CD14-positive monocyte (primary cell): ENCODE measurements around the gene KCNJ5. TPM values are rescaled to one million over a fixed set of nuclear protein-coding genes. Genes with fewer than 3 reads are reported as not detected.

ENCODE experiments used
- DNase-seq, 3 donors: peaks; one replicate each; pipeline ENCODE4 v3.0.0-alpha.2; 2011 to 2022
- H2AFZ ChIP-seq: 2 replicates; pipeline ENCODE4 v1.6.0; 2012; ENCODE audit warnings: mild to moderate bottlenecking, low read depth, low read length, inconsistent platforms; ENCODE audit not compliant: insufficient read depth, poor library complexity, severe bottlenecking
- H3K27ac ChIP-seq, 2 donors: 1 replicate in 1 of 2; 2 replicates in 1 of 2; pipeline ENCODE4 v1.5.1; 2012 to 2013; ENCODE audit warnings: low read length in 2 of 2, control low read depth in 1 of 2, inconsistent platforms in 1 of 2, low read depth in 1 of 2, mild to moderate bottlenecking in 1 of 2
- H3K27me3 ChIP-seq, 2 donors: one replicate each; pipeline versions ENCODE4 v1.6.0 to v1.6.1; 2011 to 2013; ENCODE audit warnings: low read length in 2 of 2; ENCODE audit not compliant: control insufficient read depth in 2 of 2, insufficient read depth in 2 of 2
- H3K36me3 ChIP-seq, 2 donors: replicated peaks in 1 of 2; 1 replicate in 1 of 2; 2 replicates in 1 of 2; pipeline versions ENCODE4 v1.5.1 to v1.6.1; 2012 to 2013; ENCODE audit warnings: low read length in 2 of 2, control low read depth in 1 of 2, inconsistent platforms in 1 of 2, mild to moderate bottlenecking in 1 of 2; ENCODE audit not compliant: insufficient read depth in 2 of 2, control insufficient read depth in 1 of 2
- H3K4me1 ChIP-seq, 2 donors: 1 replicate in 1 of 2; 2 replicates in 1 of 2; pipeline versions ENCODE4 v1.5.1 to v1.6.1; 2012 to 2013; ENCODE audit warnings: low read length in 2 of 2, control low read depth in 1 of 2, inconsistent platforms in 1 of 2, mild to moderate bottlenecking in 1 of 2, moderate library complexity in 1 of 2; ENCODE audit not compliant: insufficient read depth in 2 of 2, control insufficient read depth in 1 of 2
- H3K4me2 ChIP-seq: replicated peaks from 2 replicates; pipeline ENCODE3; 2012; ENCODE audit warnings: low read length, moderate library complexity, mild to moderate bottlenecking; ENCODE audit not compliant: poor library complexity, severe bottlenecking; ENCODE audit errors: extremely low read depth
- H3K4me3 ChIP-seq, 3 experiments: fragments of 200-600 bp in 1 of 3; sonication (generic) in 1 of 3; replicated peaks in 1 of 3; 1 replicate in 2 of 3; 2 replicates in 1 of 3; pipeline ENCODE4 v1.5.1; 2011 to 2013; ENCODE audit warnings: low read length in 3 of 3, mild to moderate bottlenecking in 3 of 3, control low read depth in 2 of 3, low read depth in 2 of 3, inconsistent platforms in 1 of 3, moderate library complexity in 1 of 3
- H3K79me2 ChIP-seq: 2 replicates; pipeline ENCODE4 v1.6.0; 2012; ENCODE audit warnings: mild to moderate bottlenecking, control low read depth, inconsistent platforms, low read length, moderate library complexity; ENCODE audit not compliant: insufficient read depth
- H3K9ac ChIP-seq: 2 replicates; pipeline ENCODE4 v1.6.0; 2017; ENCODE audit warnings: low read length, mild to moderate bottlenecking; ENCODE audit not compliant: insufficient read depth, poor library complexity, severe bottlenecking
- H3K9me3 ChIP-seq, 2 donors: replicated peaks in 1 of 2; 1 replicate in 1 of 2; 2 replicates in 1 of 2; pipeline versions ENCODE4 v1.5.1 to v1.6.1; 2012 to 2013; ENCODE audit warnings: low read length in 2 of 2, control low read depth in 1 of 2; ENCODE audit not compliant: control insufficient read depth in 1 of 2, insufficient read depth in 1 of 2
- H4K20me1 ChIP-seq: 2 replicates; pipeline ENCODE4 v1.6.0; 2012; ENCODE audit warnings: mild to moderate bottlenecking, low read length, control low read depth, moderate library complexity; ENCODE audit not compliant: insufficient read depth
- H3K27ac Mint-ChIP-seq, 7 donors: one replicate each; pipeline ENCODE4 v1.8.0; 2020; ENCODE audit warnings: mild to moderate bottlenecking in 7 of 7, mixed read lengths in 7 of 7, moderate library complexity in 6 of 7, inconsistent platforms in 2 of 7
- H3K27me3 Mint-ChIP-seq, 3 donors: one replicate each; pipeline ENCODE4 v1.8.0; 2021 to 2022; ENCODE audit warnings: low read depth in 3 of 3, mild to moderate bottlenecking in 3 of 3, mixed read lengths in 3 of 3, moderate library complexity in 3 of 3, inconsistent platforms in 1 of 3
- H3K36me3 Mint-ChIP-seq, 2 donors: one replicate each; pipeline ENCODE4 v1.8.0; 2020; ENCODE audit warnings: mixed read lengths in 2 of 2, inconsistent platforms in 1 of 2, mild to moderate bottlenecking in 1 of 2
- H3K4me1 Mint-ChIP-seq: one replicate; pipeline ENCODE4 v1.8.0; 2020; ENCODE audit warnings: mild to moderate bottlenecking, mixed read lengths
- H3K4me3 Mint-ChIP-seq, 2 donors: one replicate each; pipeline ENCODE4 v1.8.0; 2020; ENCODE audit warnings: mild to moderate bottlenecking in 2 of 2, mixed read lengths in 2 of 2, moderate library complexity in 1 of 2
- H3K9me3 Mint-ChIP-seq, 7 donors: one replicate each; pipeline ENCODE4 v1.8.0; 2020 to 2022; ENCODE audit warnings: mixed read lengths in 7 of 7, mild to moderate bottlenecking in 6 of 7, moderate library complexity in 6 of 7, inconsistent platforms in 2 of 7
- CTCF ChIP-seq: fragments of 200-600 bp; IDR thresholded peaks from one replicate; pipeline ENCODE4 v1.8.0; 2022; ENCODE audit warnings: antibody characterized with exemption, mild to moderate bottlenecking
- WGBS: methylation state at CpG from one replicate; pipeline ENCODE4 v1.1.5; 2013; ENCODE audit warnings: missing lambda C conversion rate; ENCODE audit not compliant: insufficient coverage; 5-methylcytosine and 5-hydroxymethylcytosine counted together
- intact Hi-C, 2 donors: fragments of 100-400 bp; cut with micrococcal nuclease; formaldehyde crosslinking; loops; one replicate each; pipeline versions ENCODE4 v1.15.0 to v1.15.1; 2023
- polyA plus RNA-seq, 3 donors: library from polyadenylated mRNA; depleted of rRNA in 1 of 3; unstranded in 2 of 3; stranded (reverse) in 1 of 3; fragments of 300-500 nt in 2 of 3; fragments of >200 nt in 1 of 3; fragmentation: Illumina TruSeq in 2 of 3; gene quantifications; 1 replicate in 2 of 3; 2 replicates in 1 of 3; pipeline ENCODE4 v1.2.3, GENCODE V29; 2012 to 2021

The KCNJ5 gene
- polyA plus RNA-seq, 3 donors, result 0.03 TPM; not detected in 2

GRCh38 chr11:128908391-128909246, 17.5 kb downstream of the KCNJ5 start:
- Histone ChIP-seq H3K79me2 (no peaks in the 10 kb centered on the region), H3K27me3 (no peaks in the 10 kb centered on the region), H3K36me3 (no peaks in the 10 kb centered on the region), H3K9ac (no peak overlapping the region), H3K4me1 (peaks cover 53 to 56% of the 10 kb centered on the region in 2 donors), H4K20me1 (no peaks in the 10 kb centered on the region), H3K4me2 (peak overlapping the region; percentile 42), H3K4me3 (peak overlapping the region in 1 of 3 experiments; percentile 43), H3K27ac (peak overlapping the region in 1 of 2 donors; percentile 18), H2AFZ (peak overlapping the region; percentile 31), H3K9me3 (no peaks in the 10 kb centered on the region)
- intact Hi-C loops, result no loop called here
- peaks cover 0 to 4% (median 0%) of the 10 kb centered on the region in 7 donors for H3K9me3 Mint-ChIP-seq
- TF ChIP-seq CTCF, result no peak
- DNase-seq, result peak; percentile 56 to 79 (median 68)
- H3K27me3 Mint-ChIP-seq, result peaks cover 4 to 12% (median 9%) of the 10 kb centered on the region in 3 donors
- 1% methylated on average over 11 of the region's 12 CpGs for WGBS
- no peaks in the 10 kb centered on the region for H3K36me3 Mint-ChIP-seq
- peak overlapping the region in 2 of 7 donors; percentile 24 to 75 for H3K27ac Mint-ChIP-seq
- H3K4me3 Mint-ChIP-seq, result peak overlapping the region in 1 of 2 donors; percentile 60
- peaks cover 59% of the 10 kb centered on the region for H3K4me1 Mint-ChIP-seq

- Mint-ChIP-seq H3K4me1 (peaks cover 49% of the 10 kb centered on the region), H3K27me3 (peaks cover 0 to 6% (median 1%) of the 10 kb centered on the region in 3 donors), H3K4me3 (no peak overlapping the region), H3K27ac (no peak overlapping the region), H3K36me3 (no peaks in the 10 kb centered on the region), H3K9me3 (peaks cover 0 to 4% (median 0%) of the 10 kb centered on the region in 7 donors)
- no peak overlapping the region for H3K27ac ChIP-seq
- 14% methylated on average over 2 of the region's 8 CpGs for WGBS
- no peak for TF ChIP-seq CTCF
- no peaks in the 10 kb centered on the region for H3K27me3 ChIP-seq
- no peaks in the 10 kb centered on the region for H3K36me3 ChIP-seq
- no peaks in the 10 kb centered on the region for H4K20me1 ChIP-seq
- no peak overlapping the region for H3K4me2 ChIP-seq
- H3K4me3 ChIP-seq, result no peak overlapping the region
- H3K9me3 ChIP-seq, result no peaks in the 10 kb centered on the region
- peak overlapping the region; percentile 31 for H2AFZ ChIP-seq
- no peak for DNase-seq
- intact Hi-C loops, result no loop called here
- peaks cover 43 to 46% of the 10 kb centered on the region in 2 donors for H3K4me1 ChIP-seq
- no peaks in the 10 kb centered on the region for H3K79me2 ChIP-seq
- no peak overlapping the region for H3K9ac ChIP-seq
Measured at GRCh38 chr11:128909438-128910125, 18.4 kb downstream of the KCNJ5 start.
